SK-N-SH treated with all-trans-retinoic acid at 6 μM for 48 hours (cell line): ENCODE data around the gene UBE2R2.

Source experiments
- ATAC-seq: fragments of 200-7000 bp; cut with Tn5 transposase; 3 replicates; pipeline ENCODE4 v1.9.1; 2020; ENCODE audit warnings: mild to moderate bottlenecking, moderate library complexity
- ARNTL ChIP-seq: fragments of 450-650 bp; formaldehyde crosslinking; IDR thresholded peaks from 2 replicates; pipeline ENCODE4 v1.5.0; 2020; ENCODE audit warnings: low read depth, mild to moderate bottlenecking, moderate library complexity, borderline replicate concordance
- BACH2 ChIP-seq: fragments of 250-450 bp; sonication (Bioruptor Pico); IDR thresholded peaks from 2 replicates; pipeline ENCODE4 v1.9.0; 2021; ENCODE audit warnings: mild to moderate bottlenecking, borderline replicate concordance
- CREB5 ChIP-seq: fragments of 250-450 bp; sonication (Bioruptor Pico); IDR thresholded peaks from 2 replicates; pipeline ENCODE4 v1.5.1; 2020; ENCODE audit warnings: low read depth, mild to moderate bottlenecking, moderate library complexity
- CSDC2 ChIP-seq: fragments of 250-450 bp; sonication (Bioruptor Pico); IDR thresholded peaks from 2 replicates; pipeline ENCODE4 v1.5.0; 2020; ENCODE audit warnings: mild to moderate bottlenecking, moderate library complexity
- CSRNP3 ChIP-seq: fragments of 250-450 bp; sonication (Bioruptor Pico); IDR thresholded peaks from 2 replicates; pipeline ENCODE4 v1.5.1; 2021; ENCODE audit warnings: mild to moderate bottlenecking, moderate library complexity
- ESRRG ChIP-seq: fragments of 250-450 bp; sonication (Bioruptor Pico); IDR thresholded peaks from 2 replicates; pipeline ENCODE4 v1.6.1; 2021; ENCODE audit warnings: mild to moderate bottlenecking
- GLIS3 ChIP-seq: fragments of 250-450 bp; sonication (Bioruptor Pico); IDR thresholded peaks from 2 replicates; pipeline ENCODE4 v1.5.0; 2020; ENCODE audit warnings: mild to moderate bottlenecking, moderate library complexity
- ISL1 ChIP-seq: fragments of 250-450 bp; sonication (Bioruptor Pico); IDR thresholded peaks from 2 replicates; pipeline ENCODE4 v2.1.2; 2022; ENCODE audit warnings: mild to moderate bottlenecking, moderate library complexity
- OSR1 ChIP-seq: fragments of 250-450 bp; sonication (Bioruptor Pico); IDR thresholded peaks from 2 replicates; pipeline ENCODE4 v1.8.0; 2022; ENCODE audit warnings: moderate library complexity, mild to moderate bottlenecking, inconsistent platforms
- PATZ1 ChIP-seq: fragments of 250-450 bp; sonication (Bioruptor Pico); IDR thresholded peaks from 2 replicates; pipeline ENCODE4 v1.8.0; 2020; ENCODE audit warnings: mild to moderate bottlenecking, moderate library complexity, borderline replicate concordance
- POU6F1 ChIP-seq: fragments of 250-450 bp; sonication (Bioruptor Pico); IDR thresholded peaks from 2 replicates; pipeline ENCODE4 v1.8.0; 2021; ENCODE audit warnings: low read depth, mild to moderate bottlenecking, moderate library complexity, borderline replicate concordance
- PPARA ChIP-seq: fragments of 250-450 bp; sonication (Bioruptor Pico); IDR thresholded peaks from 2 replicates; pipeline ENCODE4 v1.5.0; 2020; ENCODE audit warnings: mild to moderate bottlenecking, borderline replicate concordance
- RARB ChIP-seq: fragments of 250-450 bp; sonication (Bioruptor Pico); IDR thresholded peaks from 2 replicates; pipeline ENCODE4 v1.8.0; 2021; ENCODE audit warnings: mild to moderate bottlenecking, moderate library complexity
- SNAI2 ChIP-seq: fragments of 250-450 bp; sonication (Bioruptor Pico); IDR thresholded peaks from 2 replicates; pipeline ENCODE4 v1.5.0; 2020; ENCODE audit warnings: mild to moderate bottlenecking, moderate library complexity
- TCF4 ChIP-seq: fragments of 250-450 bp; sonication (Bioruptor Pico); IDR thresholded peaks from 2 replicates; pipeline ENCODE4 v1.8.0; 2021; ENCODE audit warnings: mild to moderate bottlenecking, moderate library complexity, borderline replicate concordance
- TOX ChIP-seq: fragments of 250-450 bp; sonication (Bioruptor Pico); IDR thresholded peaks from 2 replicates; pipeline ENCODE4 v1.8.0; 2021; ENCODE audit warnings: mild to moderate bottlenecking, moderate library complexity, borderline replicate concordance
- TSHZ2 ChIP-seq: fragments of 250-450 bp; sonication (Bioruptor Pico); IDR thresholded peaks from 2 replicates; pipeline ENCODE4 v1.5.0; 2020; ENCODE audit warnings: mild to moderate bottlenecking, moderate library complexity
- ZC3H10 ChIP-seq: fragments of 250-450 bp; sonication (Bioruptor Pico); IDR thresholded peaks from 2 replicates; pipeline ENCODE4 v1.5.1; 2021; ENCODE audit warnings: mild to moderate bottlenecking, moderate library complexity
- ZFP3 ChIP-seq: fragments of 250-450 bp; sonication (Bioruptor Pico); IDR thresholded peaks from 2 replicates; pipeline ENCODE4 v1.5.0; 2020; ENCODE audit warnings: mild to moderate bottlenecking, moderate library complexity
- ZFP30 ChIP-seq: fragments of 450-650 bp; formaldehyde crosslinking; IDR thresholded peaks from 2 replicates; pipeline ENCODE4 v1.5.0; 2022; ENCODE audit warnings: mild to moderate bottlenecking, moderate library complexity
- ZNF70 ChIP-seq: fragments of 450-650 bp; formaldehyde crosslinking; IDR thresholded peaks from 2 replicates; pipeline ENCODE4 v1.5.0; 2020; ENCODE audit warnings: mild to moderate bottlenecking, moderate library complexity
- ZNF8 ChIP-seq: fragments of 450-650 bp; formaldehyde crosslinking; IDR thresholded peaks from 2 replicates; pipeline ENCODE4 v1.5.0; 2020; ENCODE audit warnings: mild to moderate bottlenecking, moderate library complexity

UBE2R2 gene

GRCh38 chr9:33818167-33818846 is 1.3 kb downstream of the UBE2R2 start:
- peak; percentile 29 for ATAC-seq
- TF ChIP-seq TCF4: no peak
- no peak for TF ChIP-seq CREB5
- no peak for TF ChIP-seq PPARA (CRISPR knock-in tag)
- no peak for TF ChIP-seq TOX (CRISPR knock-in tag)
- TF ChIP-seq SNAI2: no peak
- TF ChIP-seq ZNF70 (CRISPR knock-in tag): no peak
- TF ChIP-seq PATZ1: no peak
- TF ChIP-seq POU6F1 (CRISPR knock-in tag): no peak
- TF ChIP-seq GLIS3: no peak
- no peak for TF ChIP-seq ISL1 (CRISPR knock-in tag)
- no peak for TF ChIP-seq OSR1 (CRISPR knock-in tag)
- TF ChIP-seq BACH2 (CRISPR knock-in tag): no peak
- TF ChIP-seq ZNF8 (CRISPR knock-in tag): no peak
- no peak for TF ChIP-seq ZC3H10
- TF ChIP-seq CSRNP3: no peak

- TF ChIP-seq OSR1 (CRISPR knock-in tag) (no peak), TSHZ2 (CRISPR knock-in tag) (no peak), ZNF70 (CRISPR knock-in tag) (no peak), SNAI2 (no peak), ISL1 (CRISPR knock-in tag) (no peak), PPARA (CRISPR knock-in tag) (no peak), TCF4 (no peak), RARB (no peak), ARNTL (CRISPR knock-in tag) (no peak), ZNF8 (CRISPR knock-in tag) (no peak), ZFP30 (no peak), ZC3H10 (no peak)
- ATAC-seq: no peak
These were observed 2.0 kb downstream of the UBE2R2 start for GRCh38 chr9:33818847-33819500.

- no peak for ATAC-seq
- no peak for TF ChIP-seq CSDC2 (CRISPR knock-in tag)
- no peak for TF ChIP-seq TOX (CRISPR knock-in tag)
- TF ChIP-seq ZFP3 (CRISPR knock-in tag): no peak
- TF ChIP-seq CSRNP3: no peak
- no peak for TF ChIP-seq ESRRG (CRISPR knock-in tag)
- TF ChIP-seq TSHZ2 (CRISPR knock-in tag): no peak
- no peak for TF ChIP-seq CREB5
- TF ChIP-seq ARNTL (CRISPR knock-in tag): no peak
- peak; percentile 40; the same call in 1 of the 2 replicates for TF ChIP-seq ISL1 (CRISPR knock-in tag)
These were observed 3.3 kb downstream of the UBE2R2 start for GRCh38 chr9:33820231-33820745.
